ENCODE measurements around the gene CEBPA. TPM values are rescaled to one million over a fixed set of nuclear protein-coding genes. Genes with fewer than 3 reads are reported as not detected.

The CEBPA gene
- total and polyA plus RNA-seq, 2 donors (not counting 1 experiment from before 2014, with no cell fraction given): 1.7 to 2.6 TPM

GRCh38 chr19:33300009-33300893 lies 2.1 kb downstream of the CEBPA start:
- intact Hi-C loops (cut with micrococcal nuclease): no loop called here
- Histone ChIP-seq H3K27ac (ENCODE audit: low read length in 2 of 2) (no peak overlapping the region), H3K4me2 (replicated peaks; ENCODE audit: low read depth, low read length, poor library complexity, severe bottlenecking) (no peak overlapping the region), H3K4me3 (ENCODE audit: control extremely low read depth in 1 of 5, extremely low read depth in 1 of 5, insufficient read depth in 1 of 5, low read depth in 2 of 5, low read length in 4 of 5) (peak overlapping the region in 1 of 5 experiments; percentile 17), H3K9me3 (ENCODE audit: control extremely low read depth in 1 of 3, control insufficient read depth in 2 of 3, insufficient read depth in 1 of 3, low read length in 2 of 3) (peaks cover 0 to 10% (median 0%) of the 10 kb centered on the region in 3 donors), H3K79me2 (ENCODE audit: control insufficient read depth, insufficient read depth, low read length) (no peaks in the 10 kb centered on the region), H4K20me1 (ENCODE audit: control insufficient read depth, insufficient read depth, low read length, poor library complexity, severe bottlenecking) (no peaks in the 10 kb centered on the region), H3K9ac (ENCODE audit: low read length) (no peak overlapping the region), H3K4me1 (ENCODE audit: control insufficient read depth in 2 of 2, insufficient read depth in 2 of 2, low read length in 2 of 2) (peaks cover 19 to 21% of the 10 kb centered on the region in 2 donors), H3K36me3 (replicated peaks in 1 of 2; ENCODE audit: control extremely low read depth in 1 of 2, control insufficient read depth in 1 of 2, extremely low read depth in 1 of 2, insufficient read depth in 2 of 2, low read length in 1 of 2) (no peaks in the 10 kb centered on the region), H3K27me3 (replicated peaks in 1 of 4; ENCODE audit: control extremely low read depth in 1 of 4, control insufficient read depth in 3 of 4, insufficient read depth in 4 of 4, low read length in 3 of 4) (peaks cover 0 to 59% (median 28%) of the 10 kb centered on the region in 4 experiments), H2AFZ (ENCODE audit: insufficient read depth, low read depth, low read length, poor library complexity, severe bottlenecking) (no peak overlapping the region)
- ChIA-PET POLR2A (no interaction called here), CTCF (interaction anchor here (2.2 kb wide), 1 partner anchor 65 kb away, joined by 5 read pairs; no protein-coding TSS in a partner anchor)
- Mint-ChIP-seq H3K27me3 (peaks cover 45% of the 10 kb centered on the region), H3K27ac (no peak overlapping the region), H3K9me3 (ENCODE audit: insufficient read depth) (no peaks in the 10 kb centered on the region), H3K4me1 (peaks cover 10% of the 10 kb centered on the region), H3K4me3 (peak overlapping the region; percentile 68)
- DNase-seq (no peak), ATAC-seq (ENCODE audit: low read depth) (no peak)
- WGBS (ENCODE audit: insufficient coverage): 85% methylated on average over 16 of the region's 25 CpGs
- TF ChIP-seq EZH2 (IDR thresholded peaks at IDR 0.05; ENCODE audit: borderline replicate concordance, insufficient read depth, low read depth, low read length, poor library complexity, severe bottlenecking): no peak
- TF ChIP-seq CTCF (IDR thresholded peaks at IDR 0.05): no peak

All from B cell (primary cell).